Lower leg skin (tissue), 4 donors: ENCODE measurements around the gene SLC22A1. TPM values are rescaled to one million over a fixed set of nuclear protein-coding genes. Genes with fewer than 3 reads are reported as not detected.

Experiments used
- DNase-seq, 2 donors: peaks; one replicate each; pipeline ENCODE4 v3.0.0-alpha.2; 2019; ENCODE audit warnings: low spot score in 2 of 2
- H3K4me3 ChIP-seq: fragments of 200-600 bp; sonication (generic); 2 replicates; pipeline ENCODE4 v1.5.1; 2017; ENCODE audit warnings: mild to moderate bottlenecking, low read depth; ENCODE audit not compliant: poor library complexity, severe bottlenecking
- CTCF ChIP-seq, 3 donors: fragments of 450-650 bp; IDR thresholded peaks; one replicate each; pipeline ENCODE4 v1.5.1; 2016; ENCODE audit warnings: antibody characterized with exemption in 3 of 3, mild to moderate bottlenecking in 3 of 3, moderate library complexity in 2 of 3
- POLR2A ChIP-seq, 2 donors: fragments of 450-650 bp; IDR thresholded peaks; one replicate each; pipeline ENCODE4 v1.6.1; 2016 to 2017; ENCODE audit warnings: antibody characterized with exemption in 2 of 2, mild to moderate bottlenecking in 1 of 2, moderate library complexity in 1 of 2
- WGBS, 2 donors: methylation state at CpG; one replicate each; pipeline ENCODE4 v1.1.5; 2018; 5-methylcytosine and 5-hydroxymethylcytosine counted together
- intact Hi-C: fragments of 100-400 bp; cut with DNase I; formaldehyde crosslinking; loops from one replicate; pipeline ENCODE4 v1.15.0; 2023; ENCODE audit warnings: low total_unique reads
- total RNA-seq, 4 donors: library from RNA; depleted of rRNA; stranded (reverse); fragments of >200 nt; gene quantifications; one replicate each; pipeline ENCODE4 v1.1.0, GENCODE V29; 2016

The SLC22A1 gene
- total RNA-seq, 4 donors from 2014 or later: 0.65 to 1.4 (median 0.80) TPM; not detected in 1

DNA sequence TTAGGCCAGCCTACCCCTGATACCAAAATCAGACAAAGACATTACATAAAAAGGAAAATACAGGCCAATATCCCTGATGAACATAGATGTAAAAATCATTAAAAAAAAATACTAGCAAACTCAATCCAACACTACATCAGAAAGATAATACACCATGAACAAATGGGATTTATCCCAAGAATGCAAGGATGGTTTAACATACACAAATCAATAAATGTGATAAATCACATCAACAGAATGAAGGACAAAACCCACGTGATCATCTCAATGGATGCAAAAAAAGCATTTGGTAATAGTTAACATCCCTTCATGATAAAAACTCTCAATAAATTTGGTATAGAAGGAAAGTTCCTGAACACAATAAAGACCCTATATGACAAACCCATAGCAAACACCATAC lies 73.2 kb downstream of the SLC22A1 start:
- intact Hi-C loops: no loop called here
- H3K4me3 ChIP-seq: no peak overlapping the region
- TF ChIP-seq POLR2A (IDR thresholded peaks at IDR 0.05): no peak
- no peak for TF ChIP-seq CTCF (IDR thresholded peaks at IDR 0.05)
- no peak for DNase-seq
- WGBS, 2 donors: 69 to 74% methylated on average over 1 of the region's 1 CpG

DNA sequence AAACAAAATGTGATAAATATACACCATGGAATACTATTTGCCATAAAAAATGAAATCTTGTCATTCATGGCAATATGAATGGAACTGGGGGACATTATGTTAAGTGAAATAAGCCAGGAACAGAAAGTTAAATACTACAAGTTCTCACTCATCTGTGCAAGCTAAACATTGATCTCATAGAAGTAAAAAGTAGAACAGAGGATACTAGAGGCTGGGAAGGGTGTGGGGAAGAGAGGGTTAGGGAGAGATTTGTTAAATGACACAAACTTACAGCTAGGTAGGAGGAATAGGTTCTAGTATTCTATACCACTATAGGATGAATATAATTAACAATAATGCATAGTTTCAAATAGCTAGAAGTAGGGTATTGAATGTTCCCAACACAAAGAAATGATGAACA lies 76.0 kb downstream of the SLC22A1 start:
- DNase-seq: no peak
- intact Hi-C loops: no loop called here
- no peak overlapping the region for H3K4me3 ChIP-seq
- no peak for TF ChIP-seq POLR2A (IDR thresholded peaks at IDR 0.05)
- no peak for TF ChIP-seq CTCF (IDR thresholded peaks at IDR 0.05)

GRCh38 chr6:160198606-160199211 lies 77.1 kb downstream of the SLC22A1 start:
- no peak overlapping the region for H3K4me3 ChIP-seq
- intact Hi-C loops: no loop called here
- 34 to 41% methylated on average over 3 of the region's 3 CpGs for WGBS, 2 donors
- no peak for DNase-seq
- TF ChIP-seq POLR2A (IDR thresholded peaks at IDR 0.05) (no peak), CTCF (IDR thresholded peaks at IDR 0.05) (no peak)

- WGBS, 2 donors: 61 to 74% methylated on average over 2 of the region's 2 CpGs
- TF ChIP-seq CTCF (IDR thresholded peaks at IDR 0.05): no peak
- no peak for TF ChIP-seq POLR2A (IDR thresholded peaks at IDR 0.05)
- no peak for DNase-seq
- intact Hi-C loops: no loop called here
- no peak overlapping the region for H3K4me3 ChIP-seq
These were observed 79.4 kb downstream of the SLC22A1 start for GRCh38 chr6:160201061-160201460.

DNA sequence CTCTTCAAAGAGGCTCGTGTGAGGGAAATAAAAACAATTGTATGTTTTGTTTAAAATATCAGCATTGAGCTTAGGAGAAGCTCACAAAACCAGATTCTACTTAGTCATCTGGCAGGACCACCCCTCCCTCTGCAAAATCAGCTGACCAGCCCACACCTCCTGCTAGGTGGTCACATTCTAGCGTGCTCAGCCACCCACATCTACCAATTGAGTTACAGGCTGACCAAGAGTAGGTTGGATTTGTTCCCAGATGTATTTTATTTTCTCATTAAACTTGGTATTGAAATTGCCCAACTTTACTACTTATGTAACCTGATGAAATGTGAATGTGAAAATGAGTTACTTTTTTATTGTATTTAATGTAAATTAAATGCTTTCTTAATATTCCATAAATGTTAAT lies 80.8 kb downstream of the SLC22A1 start:
- H3K4me3 ChIP-seq: no peak overlapping the region
- WGBS, 2 donors: 51 to 55% methylated on average over 2 of the region's 2 CpGs
- TF ChIP-seq CTCF (IDR thresholded peaks at IDR 0.05): no peak
- no peak for TF ChIP-seq POLR2A (IDR thresholded peaks at IDR 0.05)
- DNase-seq: no peak
- intact Hi-C loops: no loop called here

DNA sequence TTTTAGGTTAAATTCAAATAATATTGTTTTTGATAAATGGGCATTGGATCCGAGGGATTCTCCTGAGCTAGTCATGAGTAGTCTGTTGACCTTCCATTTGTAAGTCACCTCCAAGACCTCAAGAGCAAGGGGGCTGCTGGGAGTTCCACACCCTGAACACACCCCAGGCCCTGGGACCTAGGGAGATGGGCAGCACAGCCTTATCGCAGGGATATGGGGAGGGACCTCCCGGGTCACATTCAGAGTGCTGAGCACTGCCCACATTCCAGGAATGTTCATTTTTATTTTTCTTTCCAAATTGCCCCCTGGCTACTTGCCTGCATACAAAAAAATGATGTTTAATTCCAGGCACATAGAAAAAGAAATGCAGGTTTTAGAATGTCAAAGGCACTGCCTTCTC lies 81.5 kb downstream of the SLC22A1 start:
- 50 to 60% methylated on average over 3 of the region's 3 CpGs for WGBS, 2 donors
- intact Hi-C loops: no loop called here
- DNase-seq: no peak
- no peak overlapping the region for H3K4me3 ChIP-seq
- no peak for TF ChIP-seq POLR2A (IDR thresholded peaks at IDR 0.05)
